Hair follicular keratinocyte (primary cell): ENCODE data around the gene ACOX1. TPM values are rescaled to one million over a fixed set of nuclear protein-coding genes. Genes with fewer than 3 reads are reported as not detected.

ENCODE experiments used
- total RNA-seq: library from RNA; depleted of rRNA; stranded (reverse); fragments of >200 nt; gene quantifications from 2 replicates; pipeline ENCODE4 v1.2.3, GENCODE V29; 2015

Gene ACOX1
- total RNA-seq, result 17.2 and 20.6 TPM in 2 replicates

DNA sequence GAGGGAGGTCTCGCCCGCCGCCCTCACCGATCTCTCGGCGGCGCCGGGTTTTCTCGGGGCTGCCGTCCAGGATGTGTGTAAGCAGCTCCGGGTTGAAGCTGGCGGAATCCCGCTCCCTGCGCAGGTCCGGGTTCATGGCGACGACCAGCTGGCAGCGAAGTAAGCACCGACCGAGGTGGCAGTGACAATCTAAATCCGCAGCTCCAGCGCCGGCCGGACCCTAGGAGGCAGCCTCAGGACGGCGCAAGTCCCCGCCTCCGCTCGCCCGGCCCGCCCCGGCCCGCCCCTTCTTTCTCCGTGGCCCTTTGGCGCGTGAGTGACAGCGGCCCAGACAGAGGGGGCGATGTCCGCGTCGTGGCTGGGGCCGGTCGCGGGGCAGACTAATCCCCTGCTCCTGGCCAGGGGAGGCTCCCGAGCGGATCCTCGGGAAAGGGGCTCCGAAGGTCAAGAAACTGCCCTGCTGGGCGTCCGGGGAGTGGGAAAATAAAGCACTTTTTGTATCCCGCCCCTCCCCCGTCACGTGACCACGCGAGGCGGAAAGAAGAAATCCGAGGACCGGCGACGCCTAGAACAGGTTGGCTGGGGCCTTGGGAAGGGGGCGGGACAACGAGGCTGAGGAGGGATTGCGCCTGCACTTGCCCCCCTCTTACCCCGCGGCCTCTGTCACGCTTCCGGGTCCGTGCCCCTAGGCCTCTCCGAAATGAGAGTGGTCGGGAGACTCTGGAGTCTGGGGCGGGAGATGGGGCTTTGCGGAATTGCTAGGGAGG is at the start of gene ACOX1, which contains the start of gene TEN1:
Gene ACOX1, minus strand, starts transcription at position 229 of the 767 bp plus-strand sequence. Its CDS starts 93 bp downstream, at position 136.
Gene TEN1, plus strand, starts transcription at position 303 of the 767 bp plus-strand sequence. CDS start 6,953 bp downstream, outside the sequence.

DNA sequence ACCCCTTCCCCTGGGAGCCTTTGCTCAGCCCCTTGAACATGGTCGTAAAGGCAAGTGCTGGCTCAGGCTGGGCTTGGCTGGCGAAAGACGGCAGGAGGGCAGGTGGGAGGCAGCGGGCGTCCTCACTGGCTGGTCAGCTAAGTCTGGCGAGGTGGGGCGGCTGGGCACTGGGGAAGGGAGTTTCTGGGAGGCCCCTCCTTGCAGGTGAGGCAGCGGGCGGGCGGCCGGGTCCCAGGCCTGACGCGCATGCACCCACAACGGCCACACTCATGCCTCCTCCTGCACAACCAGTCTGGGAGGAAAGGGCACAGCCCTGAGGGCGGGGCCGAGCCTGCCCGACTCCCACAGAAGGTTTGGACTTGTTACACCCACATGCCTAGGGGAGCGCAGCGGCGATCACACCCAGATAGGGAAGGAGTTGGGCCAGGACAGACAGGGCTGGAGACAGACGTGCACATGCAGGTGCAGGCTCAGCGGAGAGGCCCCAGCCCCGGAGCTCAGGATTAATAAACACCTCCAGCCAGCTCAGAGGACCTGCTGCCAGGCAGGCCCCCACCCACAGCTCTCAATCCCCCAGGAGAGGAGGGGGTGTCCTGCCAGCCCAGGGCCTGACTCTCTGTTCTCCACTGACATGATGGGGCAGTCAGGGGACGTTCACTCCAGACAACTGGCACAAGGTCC is 48.3 kb upstream of the ACOX1 start, which contains the start of gene EVPL:
Gene EVPL, minus strand, starts transcription at position 148 of the 681 bp plus-strand sequence. Its CDS starts 108 bp downstream, at position 40.

DNA sequence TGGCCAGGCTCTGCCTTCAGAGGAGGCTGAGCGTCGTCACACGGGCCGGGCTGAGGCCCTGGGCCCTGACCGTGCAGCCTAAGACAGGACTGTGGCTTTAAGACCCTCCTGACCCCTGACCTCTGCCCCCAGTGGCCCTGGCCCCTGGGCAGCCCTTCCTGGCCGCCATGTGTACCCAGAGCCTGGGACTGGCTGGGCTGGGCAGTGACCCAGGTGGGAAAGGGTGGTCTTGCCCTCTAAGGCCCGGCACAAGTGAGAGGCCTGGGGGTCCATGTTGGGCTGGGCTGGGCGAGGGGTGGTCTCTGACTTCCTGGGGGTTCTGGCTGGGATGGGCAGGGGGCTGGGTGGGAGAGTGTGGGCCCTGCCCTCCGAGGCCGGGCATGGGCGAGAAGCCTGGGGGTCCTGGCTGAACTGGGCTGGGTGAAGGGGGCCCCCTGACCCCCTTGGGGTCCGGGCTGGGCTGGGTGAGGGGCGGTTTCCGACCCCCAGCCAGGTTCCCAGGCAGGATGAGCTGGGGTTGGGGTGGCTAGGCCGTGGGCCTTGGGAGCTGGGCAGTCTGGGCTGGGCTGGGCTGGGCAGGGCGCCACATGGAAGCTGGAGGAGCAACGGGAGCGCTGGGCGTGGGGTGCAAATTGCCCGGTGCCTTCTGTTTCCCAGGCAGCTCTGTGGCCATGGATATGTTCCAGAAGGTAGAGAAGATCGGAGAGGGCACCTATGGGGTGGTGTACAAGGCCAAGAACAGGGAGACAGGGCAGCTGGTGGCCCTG is 22.0 kb upstream of the ACOX1 start, which contains the start of gene CDK3:
Gene CDK3, plus strand, starts transcription at position 101 of the 767 bp plus-strand sequence. Its CDS starts 571 bp downstream, at position 672.

DNA sequence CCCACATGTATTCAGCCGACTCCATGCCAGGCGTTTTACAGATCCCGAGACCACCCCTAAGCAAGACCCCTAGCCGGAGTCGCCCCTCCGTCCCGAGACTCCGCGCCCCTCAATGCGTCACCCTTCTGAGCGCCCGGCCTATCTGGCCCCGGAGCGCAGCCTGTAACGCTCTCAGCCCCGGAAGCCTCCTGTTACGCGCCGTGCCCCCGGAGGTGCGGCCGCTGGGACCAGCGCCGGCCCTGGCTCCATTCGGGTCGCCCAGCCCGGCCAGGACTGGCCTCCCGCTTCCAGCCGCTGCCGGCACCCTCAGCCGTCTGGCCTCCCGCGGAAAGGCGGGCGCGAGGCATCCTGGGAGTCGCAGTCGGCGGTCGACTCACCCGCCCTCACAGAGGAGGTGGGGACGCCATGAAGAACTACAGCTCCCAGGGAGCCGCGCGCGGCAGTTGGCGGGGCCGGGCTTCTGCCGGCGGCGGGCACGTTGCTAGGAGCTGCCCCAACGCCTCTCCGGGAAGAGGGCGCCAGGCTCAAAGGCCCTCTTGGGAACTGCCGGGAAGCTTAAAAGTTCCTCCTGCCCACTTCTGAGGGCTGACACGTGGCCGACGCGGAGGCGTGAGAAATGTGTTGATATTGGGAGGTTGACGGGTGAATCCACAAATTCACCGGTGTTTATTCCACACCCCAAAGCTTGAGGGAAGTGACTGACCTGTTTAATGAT is 38.1 kb downstream of the ACOX1 start, which contains the start of gene FBF1:
Gene FBF1, minus strand, starts transcription at position 316 of the 715 bp plus-strand sequence. CDS start 2,893 bp downstream, outside the sequence.

DNA sequence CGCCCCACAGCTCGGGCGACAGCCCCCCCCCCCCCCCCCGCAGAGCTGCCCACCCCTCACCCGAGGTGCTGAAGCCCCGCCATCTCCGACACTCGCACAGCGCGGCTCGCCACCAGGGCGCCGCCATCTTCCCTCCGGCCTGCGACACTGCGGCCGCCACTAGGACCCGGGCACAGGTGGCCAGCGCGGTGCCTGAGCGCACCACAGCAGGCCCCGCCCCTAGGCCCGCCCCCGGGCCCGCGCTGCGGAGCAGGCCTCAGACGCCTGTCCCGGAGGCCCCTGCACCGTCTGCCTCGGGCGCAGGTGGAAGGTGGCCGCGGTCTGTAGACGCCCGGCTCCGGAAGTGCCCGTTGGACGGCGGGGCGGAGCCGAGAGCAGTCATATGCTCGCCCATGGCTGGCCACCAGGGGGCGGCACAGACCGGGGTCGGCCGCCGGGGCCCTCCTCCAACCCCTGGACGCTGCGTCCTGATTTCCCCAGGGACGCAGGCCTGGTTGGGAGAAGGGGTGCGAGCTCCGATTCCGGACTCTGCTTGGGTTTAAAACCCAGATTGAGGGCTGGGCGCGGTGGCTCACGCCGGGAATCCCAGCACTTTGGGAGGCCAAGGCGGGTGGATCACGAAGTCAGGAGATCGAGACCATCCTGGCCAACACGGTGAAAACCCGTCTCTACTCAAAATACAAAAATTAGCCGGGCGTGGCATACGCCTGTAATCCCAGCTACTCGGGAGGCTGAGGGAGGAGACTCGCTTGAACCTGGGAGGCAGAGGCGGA is 74.0 kb downstream of the ACOX1 start, which contains the start of gene MRPL38:
Gene MRPL38, minus strand, starts transcription at position 136 of the 773 bp plus-strand sequence. Its CDS starts 9 bp downstream, at position 127.

DNA sequence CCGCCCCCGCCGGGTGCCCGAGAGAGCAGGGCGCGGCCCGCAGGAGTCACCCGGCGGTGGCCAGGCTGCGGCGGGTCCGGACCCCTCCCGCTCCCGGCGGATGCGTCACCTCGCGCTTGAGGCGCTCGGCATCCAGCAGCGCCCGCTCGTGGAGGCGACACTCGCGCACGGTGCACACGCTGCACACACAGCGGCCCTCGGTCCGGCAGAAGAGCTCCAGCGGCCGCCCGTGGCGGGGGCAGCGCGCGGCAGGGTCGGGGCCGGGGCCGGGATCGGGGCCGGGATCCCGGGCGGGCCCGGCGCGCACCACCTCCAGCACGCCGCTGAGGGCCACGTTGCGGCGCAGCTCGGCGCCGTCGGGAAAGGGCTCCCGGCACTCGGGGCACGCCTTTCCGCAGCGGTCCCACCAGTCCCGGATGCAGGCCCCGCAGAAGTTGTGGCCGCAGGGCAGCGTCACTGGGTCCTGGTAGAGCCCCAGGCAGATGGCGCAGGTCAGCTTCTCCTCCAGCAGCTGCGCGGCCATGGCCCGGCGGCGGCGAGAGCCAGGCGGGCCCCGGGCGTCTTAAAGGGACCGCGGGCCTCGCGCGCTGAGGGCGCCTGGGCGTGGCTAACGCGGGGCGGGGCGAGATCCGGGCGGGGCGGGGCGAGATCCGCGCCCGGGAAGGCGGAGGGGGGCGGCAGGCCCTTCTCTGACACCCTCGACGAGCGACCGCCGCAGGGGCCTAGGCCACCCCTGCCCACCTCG is 82.4 kb downstream of the ACOX1 start, which contains the start of gene TRIM65:
Gene TRIM65, minus strand, starts transcription at position 537 of the 745 bp plus-strand sequence. Its CDS starts 14 bp downstream, at position 523.

Other genes starting within 250 kb of the ACOX1 start
- 11.1 TPM in 2 replicates for gene GALK1, start 214.0 kb downstream of the ACOX1 start, total RNA-seq
- 12.9 and 21.5 TPM in 2 replicates for gene UNK, start 194.4 kb downstream of the ACOX1 start, total RNA-seq
- gene UNC13D, start 134.8 kb downstream of the ACOX1 start, total RNA-seq, result 0.87 and 1.2 TPM in 2 replicates
- 43.7 and 62.4 TPM in 2 replicates for gene WBP2, start 123.8 kb downstream of the ACOX1 start, total RNA-seq
- gene TRIM47, start 100.6 kb downstream of the ACOX1 start, total RNA-seq, result 40.9 and 68.3 TPM in 2 replicates
- gene TRIM65, start 82.2 kb downstream of the ACOX1 start, total RNA-seq, result 14.9 and 17.5 TPM in 2 replicates
- 29.7 and 35.8 TPM in 2 replicates for gene MRPL38, start 74.3 kb downstream of the ACOX1 start, total RNA-seq
- 10.8 and 12.0 TPM in 2 replicates for gene FBF1, start 38.1 kb downstream of the ACOX1 start, total RNA-seq
- 13.4 and 17.1 TPM in 2 replicates for gene TEN1, start 74 bp upstream of the ACOX1 start, total RNA-seq
- gene CDK3, start 21.7 kb upstream of the ACOX1 start, total RNA-seq, result 0.16 and 1.3 TPM in 2 replicates
- gene EVPL, start 48.1 kb upstream of the ACOX1 start, total RNA-seq, result 14.2 and 19.4 TPM in 2 replicates
- gene SRP68, start 93.4 kb upstream of the ACOX1 start, total RNA-seq, result 33.6 and 38.8 TPM in 2 replicates
- 0.42 TPM in 1 of 2 replicates, not detected in the other for gene GALR2, start 95.6 kb upstream of the ACOX1 start, total RNA-seq
- gene ZACN, start 100.0 kb upstream of the ACOX1 start, total RNA-seq, result not detected in 2 replicates
- 45.4 and 52.4 TPM in 2 replicates for gene EXOC7, start 124.6 kb upstream of the ACOX1 start, total RNA-seq
- gene FOXJ1, start 162.1 kb upstream of the ACOX1 start, total RNA-seq, result 0.23 TPM in 1 of 2 replicates, not detected in the other